ENCODE data around the gene SLC36A1. TPM values are rescaled to one million over a fixed set of nuclear protein-coding genes. Genes with fewer than 3 reads are reported as not detected.

SLC36A1 gene
- total and polyA plus RNA-seq, 2 of the 8 experiments (the other 6 are each of a cell fraction or from before 2014, with no cell fraction given), result 6.6 to 9.6 TPM

DNA sequence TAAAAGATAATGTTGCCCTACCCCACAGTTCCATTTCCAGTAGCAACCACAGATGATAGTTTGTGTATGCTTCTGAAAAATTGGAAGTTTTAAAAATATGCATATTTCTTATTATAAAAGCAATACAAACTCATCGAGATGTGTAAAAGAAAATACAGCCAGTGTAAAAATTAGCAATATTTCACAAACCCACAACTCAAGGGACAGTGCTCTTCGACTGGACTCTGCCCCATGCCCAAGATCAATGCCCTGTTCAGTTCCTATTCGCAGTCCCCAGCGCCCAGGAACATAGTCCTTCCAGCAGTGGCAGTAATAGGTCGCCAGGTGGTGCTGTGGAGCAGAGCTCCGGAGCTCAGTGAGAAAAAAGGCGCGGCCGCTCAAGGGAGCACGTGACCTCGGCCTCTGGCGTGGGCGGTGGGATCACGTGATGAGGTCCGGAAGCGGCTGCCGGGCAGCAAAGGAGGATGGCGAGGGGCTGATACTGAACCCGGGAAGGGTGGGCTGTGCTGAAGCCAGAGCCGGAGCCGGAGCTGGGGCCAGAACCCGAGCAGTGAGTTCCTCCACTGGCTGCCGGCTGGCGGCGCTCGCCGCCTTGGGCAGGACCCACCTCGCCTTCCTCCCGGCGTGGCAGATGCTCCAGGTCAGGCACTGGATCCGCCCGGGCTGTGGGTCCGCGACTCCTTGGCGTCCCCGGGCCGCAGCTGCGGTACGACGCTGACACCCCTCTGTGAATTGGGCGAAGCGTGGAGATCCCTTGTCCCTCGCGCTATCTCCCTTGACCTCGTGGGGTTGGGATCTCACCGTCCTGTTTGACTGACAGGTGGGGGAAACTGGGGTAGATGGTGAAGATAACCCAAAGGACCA lies at the start of gene SLC36A1 (continued):
- TF ChIP-seq TEAD4 (IDR thresholded peaks at IDR 0.05; ENCODE audit: low read depth, low read length) (no peak), RFX5 (IDR thresholded peaks at IDR 0.05; ENCODE audit: borderline replicate concordance, low read depth, low read length) (no peak), SIN3A (conservative IDR thresholded peaks at IDR 0.05 in 1 of 2, IDR thresholded peaks at IDR 0.05 in 1 of 2; ENCODE audit: low read depth in 1 of 2, low read length in 2 of 2) (peak; percentile 60 to 84; a peak in 2 of 4 replicates), SUZ12 (IDR thresholded peaks at IDR 0.05; ENCODE audit: low read length) (no peak; the same call in 1 of the 2 replicates), SP2 (IDR thresholded peaks at IDR 0.05; ENCODE audit: low read length) (no peak), KDM1A (IDR thresholded peaks at IDR 0.05; ENCODE audit: borderline replicate concordance, low read length) (no peak; the same call in 1 of the 2 replicates), RAD21 (IDR thresholded peaks at IDR 0.05 in 1 of 2, conservative IDR thresholded peaks at IDR 0.05 in 1 of 2; ENCODE audit: low read depth in 2 of 2, low read length in 2 of 2) (peak; percentile 64 to 76), ASH2L (IDR thresholded peaks at IDR 0.05; ENCODE audit: low read length) (peak; percentile 90), POLR2AphosphoS5 (IDR thresholded peaks at IDR 0.05; ENCODE audit: low read depth, low read length) (no peak), PHF8 (conservative IDR thresholded peaks at IDR 0.05; ENCODE audit: low read depth, low read length) (peak; percentile 54), POLR2A (IDR thresholded peaks at IDR 0.05; ENCODE audit: control extremely low read depth in 1 of 2, low read depth in 2 of 2, low read length in 2 of 2) (peak in 1 of 2 experiments; percentile 67; a peak in 2 of 3 replicates), SP1 (IDR thresholded peaks at IDR 0.05; ENCODE audit: low read depth, low read length) (no peak; the same call in 1 of the 2 replicates), RXRA (IDR thresholded peaks at IDR 0.05; ENCODE audit: insufficient read depth, low read depth, low read length) (no peak), TBP (IDR thresholded peaks at IDR 0.05; ENCODE audit: low read depth, low read length) (peak; percentile 57; the same call in 1 of the 2 replicates), NRF1 (IDR thresholded peaks at IDR 0.05; ENCODE audit: low read depth, low read length) (no peak)
- TF ChIP-seq, protein P1, sequence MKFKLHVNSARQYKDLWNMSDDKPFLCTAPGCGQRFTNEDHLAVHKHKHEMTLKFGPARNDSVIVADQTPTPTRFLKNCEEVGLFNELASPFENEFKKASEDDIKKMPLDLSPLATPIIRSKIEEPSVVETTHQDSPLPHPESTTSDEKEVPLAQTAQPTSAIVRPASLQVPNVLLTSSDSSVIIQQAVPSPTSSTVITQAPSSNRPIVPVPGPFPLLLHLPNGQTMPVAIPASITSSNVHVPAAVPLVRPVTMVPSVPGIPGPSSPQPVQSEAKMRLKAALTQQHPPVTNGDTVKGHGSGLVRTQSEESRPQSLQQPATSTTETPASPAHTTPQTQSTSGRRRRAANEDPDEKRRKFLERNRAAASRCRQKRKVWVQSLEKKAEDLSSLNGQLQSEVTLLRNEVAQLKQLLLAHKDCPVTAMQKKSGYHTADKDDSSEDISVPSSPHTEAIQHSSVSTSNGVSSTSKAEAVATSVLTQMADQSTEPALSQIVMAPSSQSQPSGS (IDR thresholded peaks at IDR 0.05; ENCODE audit: low read length), result no peak
- TF ChIP-seq, protein P2, sequence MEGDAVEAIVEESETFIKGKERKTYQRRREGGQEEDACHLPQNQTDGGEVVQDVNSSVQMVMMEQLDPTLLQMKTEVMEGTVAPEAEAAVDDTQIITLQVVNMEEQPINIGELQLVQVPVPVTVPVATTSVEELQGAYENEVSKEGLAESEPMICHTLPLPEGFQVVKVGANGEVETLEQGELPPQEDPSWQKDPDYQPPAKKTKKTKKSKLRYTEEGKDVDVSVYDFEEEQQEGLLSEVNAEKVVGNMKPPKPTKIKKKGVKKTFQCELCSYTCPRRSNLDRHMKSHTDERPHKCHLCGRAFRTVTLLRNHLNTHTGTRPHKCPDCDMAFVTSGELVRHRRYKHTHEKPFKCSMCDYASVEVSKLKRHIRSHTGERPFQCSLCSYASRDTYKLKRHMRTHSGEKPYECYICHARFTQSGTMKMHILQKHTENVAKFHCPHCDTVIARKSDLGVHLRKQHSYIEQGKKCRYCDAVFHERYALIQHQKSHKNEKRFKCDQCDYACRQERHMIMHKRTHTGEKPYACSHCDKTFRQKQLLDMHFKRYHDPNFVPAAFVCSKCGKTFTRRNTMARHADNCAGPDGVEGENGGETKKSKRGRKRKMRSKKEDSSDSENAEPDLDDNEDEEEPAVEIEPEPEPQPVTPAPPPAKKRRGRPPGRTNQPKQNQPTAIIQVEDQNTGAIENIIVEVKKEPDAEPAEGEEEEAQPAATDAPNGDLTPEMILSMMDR (IDR thresholded peaks at IDR 0.05; ENCODE audit: control extremely low read depth in 1 of 3, insufficient read depth in 1 of 3, low read depth in 1 of 3, low read length in 3 of 3), result peak; percentile 76 to 80 (median 78)
- TF ChIP-seq, protein P3, sequence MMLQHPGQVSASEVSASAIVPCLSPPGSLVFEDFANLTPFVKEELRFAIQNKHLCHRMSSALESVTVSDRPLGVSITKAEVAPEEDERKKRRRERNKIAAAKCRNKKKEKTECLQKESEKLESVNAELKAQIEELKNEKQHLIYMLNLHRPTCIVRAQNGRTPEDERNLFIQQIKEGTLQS (IDR thresholded peaks at IDR 0.05; ENCODE audit: insufficient read depth, low read depth, low read length), result peak; percentile 98
